Gastroesophageal sphincter (tissue), 4 donors: ENCODE measurements around the gene ACTA1. TPM values are rescaled to one million over a fixed set of nuclear protein-coding genes. Genes with fewer than 3 reads are reported as not detected.

Source experiments
- ATAC-seq: fragments of 150-250 bp; one replicate; pipeline ENCODE4 v1.9.1; 2016; ENCODE audit warnings: mild to moderate bottlenecking, moderate library complexity
- H3K27ac ChIP-seq, 4 donors: fragments of 200-600 bp; sonication (generic) in 3 of 4; 1 replicate in 3 of 4; 2 replicates in 1 of 4; pipeline ENCODE4 v1.5.1; 2016 to 2019
- H3K27me3 ChIP-seq: fragments of 200-600 bp; sonication (generic); one replicate; pipeline ENCODE4 v1.5.1; 2019
- H3K36me3 ChIP-seq, 2 donors: fragments of 200-600 bp; sonication (generic); one replicate each; pipeline ENCODE4 v1.5.1; 2019; ENCODE audit warnings: control low read depth in 1 of 2
- H3K4me1 ChIP-seq, 3 donors: fragments of 200-600 bp; sonication (generic); 1 replicate in 2 of 3; 2 replicates in 1 of 3; pipeline ENCODE4 v1.5.1; 2016 to 2019; ENCODE audit warnings: control low read depth in 2 of 3
- H3K4me3 ChIP-seq, 2 donors: fragments of 200-600 bp; sonication (generic); one replicate each; pipeline ENCODE4 v1.5.1; 2019; ENCODE audit warnings: mild to moderate bottlenecking in 1 of 2, moderate library complexity in 1 of 2
- H3K9me3 ChIP-seq, 3 donors: fragments of 200-600 bp; sonication (generic); one replicate each; pipeline ENCODE4 v1.5.1; 2017 to 2019; ENCODE audit warnings: control low read depth in 2 of 3
- EP300 ChIP-seq: sonication (generic); formaldehyde crosslinking; IDR thresholded peaks from one replicate; pipeline ENCODE4 v1.6.1; 2017; ENCODE audit warnings: antibody characterized with exemption, mild to moderate bottlenecking
- POLR2A ChIP-seq, 2 donors: fragments of 450-650 bp; IDR thresholded peaks; one replicate each; pipeline ENCODE4 v1.6.1; 2017; ENCODE audit warnings: antibody characterized with exemption in 2 of 2, mild to moderate bottlenecking in 2 of 2, moderate library complexity in 1 of 2
- POLR2AphosphoS5 ChIP-seq: sonication (generic); formaldehyde crosslinking; IDR thresholded peaks from one replicate; pipeline ENCODE4 v1.6.1; 2017; ENCODE audit warnings: antibody characterized with exemption
- WGBS, 2 donors: methylation state at CpG; one replicate each; pipeline ENCODE4 v1.1.5; 2018; ENCODE audit warnings: low coverage in 1 of 2; 5-methylcytosine and 5-hydroxymethylcytosine counted together
- total RNA-seq, 4 donors: library from RNA; depleted of rRNA; stranded (reverse); fragments of >200 nt; gene quantifications; one replicate each; pipeline ENCODE4 v1.1.0, GENCODE V29; 2016
- TF ChIP-seq, protein P1 (sequence below), 4 experiments: fragments of 200-600 bp in 2 of 4; fragments of 450-650 bp in 2 of 4; sonication (generic) in 1 of 4; IDR thresholded peaks; one replicate each; pipeline ENCODE4 v1.5.1; 2017 to 2019; ENCODE audit warnings: antibody characterized with exemption in 4 of 4, mild to moderate bottlenecking in 2 of 4, moderate library complexity in 2 of 4

The ACTA1 gene
- total RNA-seq, 4 donors from 2014 or later: 0.27 to 0.42 TPM; not detected in 2

DNA sequence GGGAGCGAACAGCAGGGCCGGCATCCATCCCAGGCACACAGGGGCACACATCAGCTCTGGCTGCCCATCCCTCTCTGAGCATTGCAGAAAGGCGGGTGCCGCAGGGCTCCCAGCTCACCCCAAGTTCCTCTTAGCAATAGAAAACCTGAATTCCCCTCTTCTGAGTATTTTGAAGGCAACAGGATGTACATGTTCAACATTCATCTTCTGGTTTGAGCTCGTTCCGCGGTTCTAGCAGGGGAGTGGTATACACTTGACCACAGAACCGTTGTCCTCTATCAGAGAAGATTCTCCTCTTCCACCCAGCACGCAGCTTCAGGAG, 23.6 kb downstream of the ACTA1 start:
- Histone ChIP-seq H3K9me3 (no peaks in the 10 kb centered on the region), H3K27me3 (peaks cover 62% of the 10 kb centered on the region), H3K4me1 (peaks cover 4 to 53% (median 22%) of the 10 kb centered on the region in 3 donors), H3K36me3 (no peaks in the 10 kb centered on the region), H3K27ac (peak overlapping the region in 1 of 4 donors; percentile 57), H3K4me3 (no peak overlapping the region)
- TF ChIP-seq POLR2A (IDR thresholded peaks at IDR 0.05): no peak
- TF ChIP-seq, protein P1, sequence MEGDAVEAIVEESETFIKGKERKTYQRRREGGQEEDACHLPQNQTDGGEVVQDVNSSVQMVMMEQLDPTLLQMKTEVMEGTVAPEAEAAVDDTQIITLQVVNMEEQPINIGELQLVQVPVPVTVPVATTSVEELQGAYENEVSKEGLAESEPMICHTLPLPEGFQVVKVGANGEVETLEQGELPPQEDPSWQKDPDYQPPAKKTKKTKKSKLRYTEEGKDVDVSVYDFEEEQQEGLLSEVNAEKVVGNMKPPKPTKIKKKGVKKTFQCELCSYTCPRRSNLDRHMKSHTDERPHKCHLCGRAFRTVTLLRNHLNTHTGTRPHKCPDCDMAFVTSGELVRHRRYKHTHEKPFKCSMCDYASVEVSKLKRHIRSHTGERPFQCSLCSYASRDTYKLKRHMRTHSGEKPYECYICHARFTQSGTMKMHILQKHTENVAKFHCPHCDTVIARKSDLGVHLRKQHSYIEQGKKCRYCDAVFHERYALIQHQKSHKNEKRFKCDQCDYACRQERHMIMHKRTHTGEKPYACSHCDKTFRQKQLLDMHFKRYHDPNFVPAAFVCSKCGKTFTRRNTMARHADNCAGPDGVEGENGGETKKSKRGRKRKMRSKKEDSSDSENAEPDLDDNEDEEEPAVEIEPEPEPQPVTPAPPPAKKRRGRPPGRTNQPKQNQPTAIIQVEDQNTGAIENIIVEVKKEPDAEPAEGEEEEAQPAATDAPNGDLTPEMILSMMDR (IDR thresholded peaks at IDR 0.05): no peak
- no peak for TF ChIP-seq POLR2AphosphoS5
- TF ChIP-seq EP300: no peak
- 39 to 47% methylated on average over 5 to 7 of the region's 9 CpGs for WGBS, 2 donors
- ATAC-seq: no peak

GRCh38 chr1:229409616-229410369, 24.1 kb downstream of the ACTA1 start:
- no peak overlapping the region for H3K4me3 ChIP-seq

GRCh38 chr1:229408458-229409037, 25.3 kb downstream of the ACTA1 start:
- Histone ChIP-seq H3K4me3 (no peak overlapping the region), H3K9me3 (no peaks in the 10 kb centered on the region), H3K27me3 (peaks cover 78% of the 10 kb centered on the region), H3K36me3 (no peaks in the 10 kb centered on the region), H3K27ac (no peak overlapping the region), H3K4me1 (peaks cover 4 to 53% (median 22%) of the 10 kb centered on the region in 3 donors)
- no peak for TF ChIP-seq EP300
- TF ChIP-seq POLR2AphosphoS5: no peak
- TF ChIP-seq, protein P1 (IDR thresholded peaks at IDR 0.05): no peak
- no peak for TF ChIP-seq POLR2A (IDR thresholded peaks at IDR 0.05)
- no peak for ATAC-seq
- WGBS, 2 donors: 30% methylated on average over 3 of the region's 8 CpGs; no CpG with 5 or more reads in 1 of the 2 donors

More at GRCh38 chr1:229409616-229410369, 24.1 kb downstream of the ACTA1 start:
- no peak for ATAC-seq
- no peak for TF ChIP-seq POLR2AphosphoS5
- no peak for TF ChIP-seq EP300
- TF ChIP-seq, protein P1 (IDR thresholded peaks at IDR 0.05): no peak
- no peak for TF ChIP-seq POLR2A (IDR thresholded peaks at IDR 0.05)
- H3K27ac ChIP-seq: no peak overlapping the region
- no peaks in the 10 kb centered on the region for H3K36me3 ChIP-seq
- H3K9me3 ChIP-seq: no peaks in the 10 kb centered on the region
- WGBS, 2 donors: 4 to 10% methylated on average over 4 to 6 of the region's 18 CpGs
- H3K27me3 ChIP-seq: peaks cover 68% of the 10 kb centered on the region
- H3K4me1 ChIP-seq: peaks cover 4 to 53% (median 22%) of the 10 kb centered on the region in 3 donors

GRCh38 chr1:229407206-229408026, 26.5 kb downstream of the ACTA1 start:
- TF ChIP-seq POLR2AphosphoS5: no peak
- WGBS, 2 donors: 0 to 20% methylated on average over 4 to 7 of the region's 68 CpGs
- H3K36me3 ChIP-seq: no peaks in the 10 kb centered on the region
- no peak overlapping the region for H3K27ac ChIP-seq
- peak overlapping the region; percentile 7 to 47 for H3K4me3 ChIP-seq
- ATAC-seq: no peak
- no peaks in the 10 kb centered on the region for H3K9me3 ChIP-seq
- H3K4me1 ChIP-seq: peaks cover 4 to 53% (median 22%) of the 10 kb centered on the region in 3 donors
- H3K27me3 ChIP-seq: peaks cover 84% of the 10 kb centered on the region

DNA sequence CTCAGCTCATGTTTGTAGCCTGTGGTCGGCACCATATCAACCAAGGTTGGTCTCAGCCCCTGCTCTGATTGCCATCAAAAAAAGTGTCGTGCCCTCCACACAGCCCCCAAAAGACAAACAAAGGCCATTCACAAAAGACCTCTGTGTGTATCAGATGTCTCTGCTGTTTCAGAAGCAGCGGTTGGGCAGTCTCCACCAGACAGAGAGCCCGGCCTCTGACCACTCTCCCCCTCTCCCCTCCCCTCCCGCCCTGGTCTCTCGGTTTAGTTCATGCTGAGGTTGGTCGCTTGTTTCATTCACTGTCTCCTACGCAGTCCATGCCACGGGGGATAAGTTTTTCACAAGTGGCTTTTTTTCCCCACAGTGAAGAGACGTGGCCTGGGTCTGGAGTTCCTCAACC, 27.1 kb downstream of the ACTA1 start:
- Histone ChIP-seq H3K9me3 (no peaks in the 10 kb centered on the region), H3K4me3 (peak overlapping the region in 1 of 2 donors; percentile 47), H3K36me3 (no peaks in the 10 kb centered on the region), H3K27ac (no peak overlapping the region), H3K27me3 (peaks cover 90% of the 10 kb centered on the region), H3K4me1 (peaks cover 4 to 53% (median 22%) of the 10 kb centered on the region in 3 donors)
- 18% methylated on average over 4 of the region's 10 CpGs; no CpG with 5 or more reads in 1 of the 2 donors for WGBS, 2 donors
- ATAC-seq: no peak
- TF ChIP-seq POLR2AphosphoS5: no peak
- no peak for TF ChIP-seq POLR2A (IDR thresholded peaks at IDR 0.05)
- no peak for TF ChIP-seq EP300
- TF ChIP-seq, protein P1 (IDR thresholded peaks at IDR 0.05): no peak
